Measurements from ENCODE around the gene COL5A3. TPM values are rescaled to one million over a fixed set of nuclear protein-coding genes. Genes with fewer than 3 reads are reported as not detected.

COL5A3 gene
- polyA plus RNA-seq, 1 donor from 2014 or later = 0.11 TPM

- no peak overlapping the region for H3K27ac ChIP-seq (ENCODE audit: low read length)
- no peak overlapping the region for H2AFZ ChIP-seq (ENCODE audit: low read depth, low read length)
- TF ChIP-seq TAF1 (IDR thresholded peaks at IDR 0.05; ENCODE audit: low read depth) = no peak
- no peak for TF ChIP-seq POLR2AphosphoS5 (IDR thresholded peaks at IDR 0.05)
- TF ChIP-seq REST (IDR thresholded peaks at IDR 0.05; ENCODE audit: borderline replicate concordance) = no peak
- no peak for TF ChIP-seq RAD21 (conservative IDR thresholded peaks at IDR 0.05)
- no peak for TF ChIP-seq EP300 (conservative IDR thresholded peaks at IDR 0.05; ENCODE audit: poor library complexity, severe bottlenecking)
- TF ChIP-seq EZH2 (IDR thresholded peaks at IDR 0.05; ENCODE audit: borderline replicate concordance, insufficient read depth, low read length, poor library complexity, severe bottlenecking) = no peak
- no peak for TF ChIP-seq MXI1 (conservative IDR thresholded peaks at IDR 0.05; ENCODE audit: poor library complexity, severe bottlenecking)
- no peak for TF ChIP-seq SMC3 (conservative IDR thresholded peaks at IDR 0.05; ENCODE audit: poor library complexity)
- no peak for TF ChIP-seq CTCF (IDR thresholded peaks at IDR 0.05; ENCODE audit: poor library complexity, severe bottlenecking)
- no peaks in the 10 kb centered on the region for H3K9me2 ChIP-seq (ENCODE audit: insufficient read depth, low read length)
- H3K4me3 ChIP-seq (ENCODE audit: low read length) = no peak overlapping the region
- no peaks in the 10 kb centered on the region for H3K36me3 ChIP-seq (ENCODE audit: insufficient read depth, low read length)
- H3K4me2 ChIP-seq (ENCODE audit: low read length) = no peak overlapping the region
- H4K20me1 ChIP-seq (ENCODE audit: insufficient read depth) = no peaks in the 10 kb centered on the region
- H3K9ac ChIP-seq (ENCODE audit: low read length) = no peak overlapping the region
- H3F3A ChIP-seq (ENCODE audit: insufficient read depth, low read length, poor library complexity, severe bottlenecking) = no peaks in the 10 kb centered on the region
- no peaks in the 10 kb centered on the region for H3K9me3 ChIP-seq (ENCODE audit: low read length)
- H3K79me2 ChIP-seq (replicated peaks; ENCODE audit: insufficient read depth, low read length) = no peaks in the 10 kb centered on the region
- no peaks in the 10 kb centered on the region for H3K27me3 ChIP-seq (ENCODE audit: insufficient read depth, low read depth, low read length)
Measured at GRCh38 chr19:10021863-10022262, 11.6 kb upstream of the COL5A3 start.

GRCh38 chr19:10021446-10021845 is 11.1 kb upstream of the COL5A3 start:
- Histone ChIP-seq H3K27me3 (ENCODE audit: insufficient read depth, low read depth, low read length) (no peaks in the 10 kb centered on the region), H4K20me1 (ENCODE audit: insufficient read depth) (no peaks in the 10 kb centered on the region), H3K9me2 (ENCODE audit: insufficient read depth, low read length) (no peaks in the 10 kb centered on the region), H3F3A (ENCODE audit: insufficient read depth, low read length, poor library complexity, severe bottlenecking) (no peaks in the 10 kb centered on the region), H3K4me2 (ENCODE audit: low read length) (no peak overlapping the region), H3K9ac (ENCODE audit: low read length) (no peak overlapping the region), H3K27ac (ENCODE audit: low read length) (no peak overlapping the region), H3K4me3 (ENCODE audit: low read length) (no peak overlapping the region), H3K9me3 (ENCODE audit: low read length) (no peaks in the 10 kb centered on the region), H3K79me2 (replicated peaks; ENCODE audit: insufficient read depth, low read length) (no peaks in the 10 kb centered on the region), H3K36me3 (ENCODE audit: insufficient read depth, low read length) (no peaks in the 10 kb centered on the region), H2AFZ (ENCODE audit: low read depth, low read length) (no peak overlapping the region)
- TF ChIP-seq POLR2AphosphoS5 (IDR thresholded peaks at IDR 0.05) = no peak

- Histone ChIP-seq H3K27ac (ENCODE audit: low read length) (no peak overlapping the region), H2AFZ (ENCODE audit: low read depth, low read length) (no peak overlapping the region), H3K27me3 (ENCODE audit: insufficient read depth, low read depth, low read length) (no peaks in the 10 kb centered on the region), H3K4me3 (ENCODE audit: low read length) (no peak overlapping the region), H3K9ac (ENCODE audit: low read length) (no peak overlapping the region), H4K20me1 (ENCODE audit: insufficient read depth) (no peaks in the 10 kb centered on the region), H3F3A (ENCODE audit: insufficient read depth, low read length, poor library complexity, severe bottlenecking) (no peaks in the 10 kb centered on the region), H3K9me3 (ENCODE audit: low read length) (no peaks in the 10 kb centered on the region), H3K79me2 (replicated peaks; ENCODE audit: insufficient read depth, low read length) (no peaks in the 10 kb centered on the region), H3K36me3 (ENCODE audit: insufficient read depth, low read length) (no peaks in the 10 kb centered on the region), H3K9me2 (ENCODE audit: insufficient read depth, low read length) (no peaks in the 10 kb centered on the region), H3K4me2 (ENCODE audit: low read length) (no peak overlapping the region)
- TF ChIP-seq RAD21 (conservative IDR thresholded peaks at IDR 0.05) = no peak
- TF ChIP-seq EZH2 (IDR thresholded peaks at IDR 0.05; ENCODE audit: borderline replicate concordance, insufficient read depth, low read length, poor library complexity, severe bottlenecking) = no peak
- TF ChIP-seq SMC3 (conservative IDR thresholded peaks at IDR 0.05; ENCODE audit: poor library complexity) = no peak
- no peak for TF ChIP-seq POLR2AphosphoS5 (IDR thresholded peaks at IDR 0.05)
- TF ChIP-seq MXI1 (conservative IDR thresholded peaks at IDR 0.05; ENCODE audit: poor library complexity, severe bottlenecking) = no peak
- no peak for TF ChIP-seq TAF1 (IDR thresholded peaks at IDR 0.05; ENCODE audit: low read depth)
- no peak for TF ChIP-seq REST (IDR thresholded peaks at IDR 0.05; ENCODE audit: borderline replicate concordance)
- TF ChIP-seq CTCF (IDR thresholded peaks at IDR 0.05; ENCODE audit: poor library complexity, severe bottlenecking) = no peak
- no peak for TF ChIP-seq EP300 (conservative IDR thresholded peaks at IDR 0.05; ENCODE audit: poor library complexity, severe bottlenecking)
Measured at GRCh38 chr19:10020851-10021250, 10.5 kb upstream of the COL5A3 start.

Measured in neural cell (in vitro differentiated cells).